Skeletal muscle tissue (tissue), 4 donors: Measurements from ENCODE around the gene MPL. TPM values are rescaled to one million over a fixed set of nuclear protein-coding genes. Genes with fewer than 3 reads are reported as not detected.

Experiments used
- H3K27ac ChIP-seq: one replicate; pipeline ENCODE4 v1.7.0; 2013; ENCODE audit warnings: mild to moderate bottlenecking, low read depth, low read length, inconsistent platforms
- H3K27me3 ChIP-seq, 3 donors: one replicate each; pipeline ENCODE4 v1.7.0; 2013; ENCODE audit warnings: low read length in 3 of 3; ENCODE audit not compliant: control insufficient read depth in 3 of 3, insufficient read depth in 3 of 3
- H3K36me3 ChIP-seq, 3 donors: one replicate each; pipeline ENCODE4 v1.7.0; 2013; ENCODE audit warnings: low read length in 3 of 3; ENCODE audit not compliant: control insufficient read depth in 3 of 3, insufficient read depth in 3 of 3
- H3K4me1 ChIP-seq, 3 donors: one replicate each; pipeline ENCODE4 v1.7.0; 2013; ENCODE audit warnings: low read length in 3 of 3, mild to moderate bottlenecking in 3 of 3; ENCODE audit not compliant: control insufficient read depth in 3 of 3, insufficient read depth in 3 of 3
- H3K4me3 ChIP-seq, 3 donors: one replicate each; pipeline ENCODE4 v1.7.0; 2013; ENCODE audit warnings: low read length in 3 of 3
- H3K9ac ChIP-seq, 3 donors: one replicate each; pipeline ENCODE4 v1.7.0; 2013; ENCODE audit warnings: low read length in 3 of 3, mild to moderate bottlenecking in 3 of 3, moderate library complexity in 2 of 3, low read depth in 1 of 3
- H3K9me3 ChIP-seq, 3 donors: one replicate each; pipeline ENCODE4 v1.7.0; 2013; ENCODE audit warnings: low read length in 3 of 3; ENCODE audit not compliant: control insufficient read depth in 3 of 3
- total RNA-seq: library from RNA; depleted of rRNA; stranded (reverse); fragments of >200 nt; gene quantifications from one replicate; pipeline ENCODE4 v1.2.3, GENCODE V29; 2014
- donor health status: Osteomylitis.

The MPL gene
- total RNA-seq, 1 donor from 2014 or later = not detected

- no peaks in the 10 kb centered on the region for H3K9me3 ChIP-seq
- H3K9ac ChIP-seq = no peak overlapping the region
- no peaks in the 10 kb centered on the region for H3K36me3 ChIP-seq
- H3K4me1 ChIP-seq = peaks cover 9 to 13% (median 12%) of the 10 kb centered on the region in 3 donors
- no peak overlapping the region for H3K4me3 ChIP-seq
- no peaks in the 10 kb centered on the region for H3K27me3 ChIP-seq
- no peak overlapping the region for H3K27ac ChIP-seq
Observed at GRCh38 chr1:43351421-43352350, 14.1 kb downstream of the MPL start.

GRCh38 chr1:43352351-43352705 is 14.7 kb downstream of the MPL start:
- H3K4me1 ChIP-seq = peaks cover 9 to 13% (median 12%) of the 10 kb centered on the region in 3 donors
- H3K9me3 ChIP-seq = no peaks in the 10 kb centered on the region
- H3K36me3 ChIP-seq = no peaks in the 10 kb centered on the region
- no peak overlapping the region for H3K27ac ChIP-seq
- no peak overlapping the region for H3K4me3 ChIP-seq
- no peak overlapping the region for H3K9ac ChIP-seq
- H3K27me3 ChIP-seq = no peaks in the 10 kb centered on the region

GRCh38 chr1:43352881-43353280 is 15.3 kb downstream of the MPL start:
- Histone ChIP-seq H3K27ac (no peak overlapping the region), H3K4me3 (no peak overlapping the region), H3K9ac (no peak overlapping the region), H3K4me1 (peaks cover 12 to 15% (median 15%) of the 10 kb centered on the region in 3 donors), H3K27me3 (no peaks in the 10 kb centered on the region), H3K9me3 (no peaks in the 10 kb centered on the region), H3K36me3 (no peaks in the 10 kb centered on the region)

- H3K4me3 ChIP-seq = no peak overlapping the region
- H3K27me3 ChIP-seq = no peaks in the 10 kb centered on the region
- H3K4me1 ChIP-seq = peaks cover 12 to 16% (median 15%) of the 10 kb centered on the region in 3 donors
- no peaks in the 10 kb centered on the region for H3K36me3 ChIP-seq
- H3K9ac ChIP-seq = no peak overlapping the region
- H3K27ac ChIP-seq = no peak overlapping the region
- no peaks in the 10 kb centered on the region for H3K9me3 ChIP-seq
Observed at GRCh38 chr1:43354471-43354870, 16.9 kb downstream of the MPL start.

- Histone ChIP-seq H3K4me3 (no peak overlapping the region), H3K4me1 (peaks cover 10 to 16% (median 13%) of the 10 kb centered on the region in 3 donors), H3K9me3 (no peaks in the 10 kb centered on the region), H3K36me3 (no peaks in the 10 kb centered on the region), H3K9ac (no peak overlapping the region), H3K27ac (no peak overlapping the region), H3K27me3 (no peaks in the 10 kb centered on the region)
Observed at GRCh38 chr1:43354936-43355335, 17.3 kb downstream of the MPL start.

- Histone ChIP-seq H3K4me3 (no peak overlapping the region), H3K9ac (no peak overlapping the region), H3K9me3 (no peaks in the 10 kb centered on the region), H3K36me3 (peaks cover 11 to 17% (median 11%) of the 10 kb centered on the region in 3 donors), H3K27ac (no peak overlapping the region), H3K27me3 (no peaks in the 10 kb centered on the region), H3K4me1 (peaks cover 10 to 16% (median 13%) of the 10 kb centered on the region in 3 donors)
Observed at GRCh38 chr1:43357251-43357650, 19.6 kb downstream of the MPL start.

GRCh38 chr1:43358121-43358745 is 20.6 kb downstream of the MPL start:
- no peaks in the 10 kb centered on the region for H3K27me3 ChIP-seq
- H3K27ac ChIP-seq = peak overlapping the region; percentile 76
- peak overlapping the region; percentile 84 to 93 (median 84) for H3K9ac ChIP-seq
- peak overlapping the region; percentile 69 to 87 (median 86) for H3K4me3 ChIP-seq
- H3K4me1 ChIP-seq = peaks cover 10 to 16% (median 13%) of the 10 kb centered on the region in 3 donors
- H3K9me3 ChIP-seq = no peaks in the 10 kb centered on the region
- peaks cover 18 to 24% (median 19%) of the 10 kb centered on the region in 3 donors for H3K36me3 ChIP-seq

- H3K27ac ChIP-seq = peak within 1 kb of the TSS; percentile 76
Observed at GRCh38 chr1:43358746-43359693, 21.4 kb downstream of the MPL start, which contains the start of gene CDC20. Gene CDC20 (plus strand): TSS chr1:43358981. CDS start chr1:43359216, 235 bp downstream.

GRCh38 chr1:43359696-43360095 is 22.1 kb downstream of the MPL start:
- Histone ChIP-seq H3K4me1 (peaks cover 10 to 16% (median 13%) of the 10 kb centered on the region in 3 donors), H3K4me3 (no peak overlapping the region), H3K27me3 (no peaks in the 10 kb centered on the region), H3K27ac (no peak overlapping the region), H3K9ac (no peak overlapping the region), H3K9me3 (no peaks in the 10 kb centered on the region), H3K36me3 (peaks cover 32 to 39% (median 33%) of the 10 kb centered on the region in 3 donors)

More at GRCh38 chr1:43358746-43359693, 21.4 kb downstream of the MPL start, which contains the start of gene CDC20:
- peaks cover 10 to 16% (median 13%) of the 10 kb centered on the region in 3 donors for H3K4me1 ChIP-seq
- no peaks in the 10 kb centered on the region for H3K9me3 ChIP-seq
- peaks cover 26 to 32% (median 27%) of the 10 kb centered on the region in 3 donors for H3K36me3 ChIP-seq
- H3K27me3 ChIP-seq = no peaks in the 10 kb centered on the region
- peak within 1 kb of the TSS; percentile 84 to 93 (median 84) for H3K9ac ChIP-seq
- H3K4me3 ChIP-seq = peak within 1 kb of the TSS; percentile 69 to 87 (median 86)
